Measurements from ENCODE around the gene ATXN10.

Gene ATXN10

DNA sequence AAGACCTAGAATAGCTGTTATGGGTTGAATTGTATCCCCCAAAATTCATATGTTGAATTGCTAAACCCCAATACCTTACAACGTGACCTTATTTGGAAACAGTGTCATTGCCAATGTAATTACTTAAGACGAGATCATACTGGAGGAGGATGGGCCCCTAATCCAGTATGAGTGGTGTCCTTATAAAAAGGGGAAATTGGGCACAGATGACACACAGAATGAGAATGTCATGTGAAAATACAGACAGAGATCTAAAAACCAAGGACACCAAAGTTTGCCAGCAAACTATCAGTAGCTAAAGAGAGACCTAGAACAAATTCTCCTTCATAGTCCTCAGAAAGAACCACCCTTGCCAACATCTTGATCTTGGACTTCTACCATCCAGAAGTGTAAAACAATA lies 127.7 kb downstream of the ATXN10 start:
- DNase-seq = no peak
- in situ Hi-C loops (cut with MboI; ENCODE audit: low pct_unique_long_range_greater_than_20kb, low sequenced_read_pairs) = no loop called here

DNA sequence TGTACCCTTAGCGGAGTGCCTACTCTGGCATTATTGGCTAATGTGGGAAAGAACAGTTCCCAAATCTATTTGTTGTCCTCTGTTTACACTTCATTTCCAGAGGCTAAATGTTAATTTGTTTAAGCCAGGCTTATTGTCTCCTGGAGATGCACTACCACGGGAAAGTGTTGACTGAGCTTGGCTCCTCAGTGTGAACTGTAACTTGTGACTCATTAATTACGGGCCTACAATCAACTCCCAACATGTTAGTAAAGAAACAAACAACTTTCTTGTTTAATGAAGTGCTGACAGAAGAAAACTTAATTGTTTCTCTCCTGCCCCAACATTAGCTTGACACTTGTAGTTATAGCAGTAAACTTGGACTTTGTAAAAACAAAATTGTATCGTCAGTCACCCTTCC lies 130.4 kb downstream of the ATXN10 start:
- in situ Hi-C loops (cut with MboI; ENCODE audit: low pct_unique_long_range_greater_than_20kb, low sequenced_read_pairs) = no loop called here
- no peak for DNase-seq

DNA sequence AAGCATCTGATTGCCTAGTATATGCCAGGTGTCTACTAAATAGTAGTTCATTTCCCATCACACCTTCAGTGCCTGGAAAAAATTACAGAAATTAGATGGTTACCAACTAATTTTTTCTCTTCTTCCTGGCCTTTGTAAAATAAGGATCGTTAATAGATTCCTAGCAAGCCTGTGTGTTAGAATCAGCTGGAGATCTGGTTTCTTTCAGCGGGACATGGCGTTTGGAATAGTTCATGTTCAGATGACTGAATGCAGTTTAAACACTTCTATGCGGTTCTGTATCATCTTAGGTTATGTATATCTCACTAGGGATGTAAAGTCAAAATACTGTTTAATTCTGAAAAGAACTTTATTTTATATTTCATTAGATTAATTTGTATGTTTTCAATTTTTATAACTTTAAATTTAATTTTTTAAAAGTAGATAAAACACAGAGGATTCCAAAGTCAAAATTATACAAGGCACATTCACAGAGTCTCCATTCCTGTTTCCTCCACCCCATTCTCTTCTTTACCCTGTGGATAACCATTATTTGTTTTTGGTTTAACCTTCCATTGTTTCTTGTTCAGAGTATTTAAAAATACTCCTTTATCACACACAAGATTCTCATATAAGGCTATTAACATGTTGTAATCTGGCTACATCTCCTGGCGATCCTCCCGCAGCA lies 132.8 kb downstream of the ATXN10 start:
- in situ Hi-C loops (cut with MboI; ENCODE audit: low pct_unique_long_range_greater_than_20kb, low sequenced_read_pairs) = no loop called here

DNA sequence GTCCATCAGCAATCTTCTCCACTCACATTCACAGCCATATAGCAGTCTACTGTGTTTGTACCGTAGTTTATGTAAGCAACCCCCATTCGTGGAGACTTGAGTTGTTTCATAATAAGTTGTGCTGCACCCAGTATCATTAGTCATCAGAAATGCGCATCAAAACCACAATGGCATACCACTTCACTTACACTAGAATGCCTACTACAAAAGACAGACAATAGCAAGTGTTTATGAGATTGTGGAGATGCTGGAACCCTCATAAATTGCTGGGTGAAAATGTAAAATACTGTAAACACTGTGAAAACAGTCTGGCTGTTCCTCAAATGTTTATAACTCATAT lies 133.3 kb downstream of the ATXN10 start:
- no peak for DNase-seq
- in situ Hi-C loops (cut with MboI; ENCODE audit: low pct_unique_long_range_greater_than_20kb, low sequenced_read_pairs) = no loop called here

More for the DNA sequence above, 132.8 kb downstream of the ATXN10 start:
- no peak for DNase-seq

DNA sequence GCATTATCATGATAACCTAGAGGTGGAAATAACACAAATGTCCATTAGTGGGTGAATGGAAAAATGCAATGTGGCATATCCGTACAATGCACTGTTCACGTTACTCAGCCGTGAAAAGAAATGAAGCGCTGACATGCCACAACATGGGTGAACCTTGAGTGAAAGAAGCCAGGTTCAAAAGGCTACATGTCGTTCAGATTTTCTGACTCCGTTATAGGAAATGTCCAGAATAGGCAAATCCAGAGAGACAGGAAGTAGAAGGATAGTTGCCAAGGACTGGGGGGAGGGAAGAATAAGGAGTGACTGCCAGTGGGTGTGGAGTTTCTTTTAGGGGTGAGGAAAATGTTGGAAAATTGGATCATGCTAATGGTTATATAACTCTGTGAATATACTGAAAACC lies 133.8 kb downstream of the ATXN10 start:
- no peak for DNase-seq
- in situ Hi-C loops (cut with MboI; ENCODE audit: low pct_unique_long_range_greater_than_20kb, low sequenced_read_pairs) = no loop called here

DNA sequence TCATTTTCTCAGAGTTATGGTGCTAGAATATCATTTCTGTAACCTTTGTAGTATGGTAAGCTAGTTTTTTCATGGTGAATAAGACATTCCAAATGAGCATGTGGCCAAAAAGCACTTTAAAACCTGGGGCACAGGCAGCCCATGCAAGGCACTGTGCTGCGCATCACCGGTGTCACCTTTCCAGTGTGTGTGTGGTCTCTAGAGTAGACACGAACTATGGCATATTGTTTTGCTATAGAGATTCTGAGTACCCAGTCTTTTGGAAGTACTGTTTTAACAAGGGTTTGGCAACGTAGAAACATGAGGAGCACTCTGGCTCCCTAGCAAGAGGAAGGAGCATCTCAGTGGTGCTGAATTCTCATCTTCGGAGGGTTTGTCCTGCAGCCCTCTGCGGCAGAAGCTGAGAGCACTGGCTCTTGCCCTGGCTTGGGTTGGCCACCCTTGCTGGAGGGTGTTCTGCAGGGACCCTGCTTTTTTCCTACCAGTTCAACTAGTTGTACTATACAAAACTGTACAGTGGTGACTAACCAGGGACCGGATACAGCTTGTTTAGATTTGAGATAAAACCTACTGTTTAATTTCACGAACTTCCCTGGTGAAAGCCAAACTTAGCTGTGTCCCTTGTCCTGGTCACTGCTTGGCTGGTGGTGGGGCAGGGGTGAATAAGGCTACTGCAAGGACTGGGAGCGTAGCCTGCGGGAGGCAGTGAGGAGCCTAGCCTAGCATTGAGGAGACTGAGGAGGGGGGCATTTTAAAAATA lies 135.7 kb downstream of the ATXN10 start:
- in situ Hi-C loops (cut with MboI; ENCODE audit: low pct_unique_long_range_greater_than_20kb, low sequenced_read_pairs) = no loop called here
- no peak for DNase-seq

DNA sequence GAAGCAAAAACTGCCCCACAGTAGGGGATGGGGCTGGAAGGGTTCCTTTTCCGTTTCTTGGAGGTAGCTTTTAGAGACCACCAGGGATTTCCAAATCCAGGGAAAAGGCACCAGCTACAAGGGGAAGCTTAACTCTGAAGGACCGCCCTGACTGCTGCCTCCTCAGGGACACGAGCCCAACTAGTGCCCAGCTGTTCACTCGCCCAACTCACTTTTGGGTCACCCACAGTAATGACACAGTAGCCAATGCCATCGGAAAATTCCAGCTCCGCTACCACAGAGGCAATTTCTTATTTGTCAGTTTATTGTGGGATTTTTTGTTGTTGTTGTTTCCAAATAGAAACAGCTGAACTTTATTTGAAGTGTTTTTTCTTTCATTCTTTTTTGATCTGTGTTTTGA lies 141.3 kb downstream of the ATXN10 start:
- in situ Hi-C loops (cut with MboI; ENCODE audit: low pct_unique_long_range_greater_than_20kb, low sequenced_read_pairs) = no loop called here

DNA sequence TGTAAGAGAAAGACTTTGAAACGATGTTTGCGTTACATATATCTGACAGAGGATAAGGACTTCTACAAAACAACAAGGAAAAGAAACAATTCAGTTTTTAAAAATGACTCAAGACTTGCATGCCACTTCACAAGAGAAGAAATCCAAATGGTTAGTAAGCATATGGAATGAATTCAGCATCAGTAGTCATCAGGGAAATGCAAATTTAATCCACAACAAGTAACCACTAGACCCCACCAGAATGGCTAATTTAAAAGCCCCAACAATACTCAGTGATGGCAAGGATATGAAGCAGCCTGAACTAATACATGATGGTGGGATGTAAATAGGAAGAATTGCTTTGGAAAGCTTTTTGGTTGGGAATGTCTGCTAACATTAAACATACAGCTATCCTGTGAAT lies 142.6 kb downstream of the ATXN10 start:
- in situ Hi-C loops (cut with MboI; ENCODE audit: low pct_unique_long_range_greater_than_20kb, low sequenced_read_pairs) = no loop called here
- DNase-seq = no peak

More for the DNA sequence above, 141.3 kb downstream of the ATXN10 start:
- DNase-seq = no peak

DNA sequence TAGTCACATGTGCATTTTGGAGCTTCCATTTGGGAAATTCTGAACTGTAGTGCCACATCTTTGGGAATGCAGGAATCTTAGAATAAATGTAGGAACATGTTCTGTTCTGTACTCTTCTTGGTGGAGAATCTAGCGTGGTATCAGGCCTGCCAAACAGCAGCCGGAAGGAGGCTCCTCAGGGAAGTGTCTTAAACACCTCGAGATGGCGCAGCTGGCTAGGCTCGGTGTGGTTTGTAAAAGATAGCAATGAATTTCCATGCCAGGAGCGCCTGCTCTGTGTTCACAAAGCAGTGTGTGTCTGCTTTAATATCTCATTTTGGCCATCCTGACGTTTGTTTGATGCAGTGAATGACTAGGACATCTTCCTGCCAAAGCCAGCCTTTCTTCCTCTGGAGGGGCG lies 145.1 kb downstream of the ATXN10 start:
- no peak for DNase-seq
- in situ Hi-C loops (cut with MboI; ENCODE audit: low pct_unique_long_range_greater_than_20kb, low sequenced_read_pairs) = no loop called here

DNA sequence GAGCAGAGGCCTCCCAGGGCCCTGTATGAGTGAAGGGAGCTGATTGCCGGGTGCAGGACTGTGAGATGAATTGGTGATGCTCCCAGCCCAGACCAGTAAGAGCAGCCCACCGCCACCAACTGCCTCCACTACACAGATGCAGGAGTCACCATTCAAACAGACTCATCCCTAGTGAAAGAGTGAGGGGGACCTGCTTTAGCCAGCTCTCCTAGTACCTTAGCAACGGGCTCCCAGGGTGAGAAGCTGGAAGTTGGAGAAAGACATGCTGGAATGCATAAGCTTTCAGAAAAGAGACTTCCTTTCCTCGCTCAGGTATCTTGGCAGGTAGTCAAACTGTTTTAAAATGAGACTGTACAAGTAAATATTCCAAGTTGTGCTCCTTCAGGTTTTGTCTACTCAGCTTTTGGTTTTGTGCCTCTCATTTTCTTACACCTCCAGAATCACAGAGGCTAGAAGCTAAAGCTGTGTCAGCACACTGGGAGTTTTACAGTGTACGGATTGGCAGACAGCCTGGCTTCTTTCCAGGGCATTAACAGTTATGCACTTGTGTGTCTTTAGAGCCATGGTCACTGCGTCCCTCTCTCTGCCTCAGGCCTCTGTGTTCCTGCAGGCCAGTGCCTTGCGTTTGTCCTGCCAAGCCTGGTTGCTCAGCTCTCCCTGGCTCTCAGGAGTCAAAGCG lies 146.2 kb downstream of the ATXN10 start:
- DNase-seq = no peak
- in situ Hi-C loops (cut with MboI; ENCODE audit: low pct_unique_long_range_greater_than_20kb, low sequenced_read_pairs) = no loop called here

DNA sequence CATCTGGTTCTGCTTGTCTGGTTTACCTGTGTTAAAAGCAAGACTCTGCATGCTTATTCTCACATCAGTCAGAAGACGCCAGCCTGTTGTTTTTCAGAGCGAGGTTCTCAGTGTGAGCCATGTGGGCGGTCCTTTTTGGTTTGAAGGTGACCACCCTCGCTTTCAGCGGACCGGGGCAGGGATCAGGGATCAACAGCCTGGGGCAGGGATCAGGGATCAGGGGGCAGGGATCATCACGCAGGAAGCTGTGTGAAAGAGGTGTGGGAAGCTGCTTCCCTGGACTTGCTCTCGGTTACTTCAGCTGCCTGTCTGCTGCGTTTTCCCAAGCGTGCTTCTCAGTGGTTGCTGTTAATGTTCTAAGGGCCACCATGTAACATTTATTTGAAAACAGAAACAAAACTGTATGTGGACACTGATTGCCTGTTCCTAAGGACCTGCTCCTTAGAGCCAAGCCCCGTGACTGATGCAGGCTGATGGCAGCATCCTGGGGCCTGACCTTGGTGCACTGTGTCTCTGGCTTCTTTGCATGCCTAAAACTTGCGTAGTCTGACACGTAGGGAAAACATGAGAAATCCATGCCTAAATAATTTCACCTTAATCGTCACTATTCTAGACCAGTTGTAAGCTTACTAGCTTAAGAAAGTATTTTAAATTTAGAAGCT lies 146.9 kb downstream of the ATXN10 start:
- DNase-seq = no peak
- in situ Hi-C loops (cut with MboI; ENCODE audit: low pct_unique_long_range_greater_than_20kb, low sequenced_read_pairs) = no loop called here

DNA sequence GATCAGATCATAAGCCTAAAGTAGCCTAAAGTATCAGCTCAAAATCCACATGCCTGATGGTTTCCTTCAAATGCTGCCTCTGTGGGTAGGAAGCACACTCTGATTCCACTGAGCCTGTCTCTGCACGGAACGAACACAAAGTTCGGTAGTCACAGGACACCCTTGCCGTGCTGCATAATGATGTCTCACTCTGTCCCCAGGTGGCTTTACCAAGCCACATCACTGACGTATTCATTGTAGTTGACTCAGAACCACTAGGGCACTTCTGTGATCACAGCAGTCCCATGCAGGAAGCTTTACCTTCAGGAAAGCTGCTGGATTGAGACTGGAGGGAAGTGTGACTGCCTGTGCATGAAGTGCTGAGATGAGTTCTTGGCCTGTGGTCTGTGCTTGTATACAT lies 147.7 kb downstream of the ATXN10 start:
- in situ Hi-C loops (cut with MboI; ENCODE audit: low pct_unique_long_range_greater_than_20kb, low sequenced_read_pairs) = no loop called here
- no peak for DNase-seq

DNA sequence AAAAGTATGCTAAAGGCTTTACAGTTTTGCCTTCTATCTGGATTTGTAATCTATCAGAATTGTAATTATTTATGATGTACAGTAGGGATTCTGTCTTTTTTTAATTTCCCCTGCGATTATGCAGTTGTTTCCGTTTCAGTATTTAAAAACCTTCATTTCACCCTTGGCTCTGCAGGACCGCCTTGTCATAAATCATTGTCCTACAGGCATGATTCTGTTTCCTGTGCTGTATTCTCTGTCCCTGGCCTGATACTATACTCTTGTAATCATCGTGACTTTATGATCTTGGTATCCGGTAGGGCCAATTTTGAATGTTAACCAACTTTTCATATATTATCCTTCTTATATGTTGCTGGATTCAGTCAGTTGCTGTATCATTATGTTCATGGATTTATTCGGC lies 151.7 kb downstream of the ATXN10 start:
- in situ Hi-C loops (cut with MboI; ENCODE audit: low pct_unique_long_range_greater_than_20kb, low sequenced_read_pairs) = no loop called here

DNA sequence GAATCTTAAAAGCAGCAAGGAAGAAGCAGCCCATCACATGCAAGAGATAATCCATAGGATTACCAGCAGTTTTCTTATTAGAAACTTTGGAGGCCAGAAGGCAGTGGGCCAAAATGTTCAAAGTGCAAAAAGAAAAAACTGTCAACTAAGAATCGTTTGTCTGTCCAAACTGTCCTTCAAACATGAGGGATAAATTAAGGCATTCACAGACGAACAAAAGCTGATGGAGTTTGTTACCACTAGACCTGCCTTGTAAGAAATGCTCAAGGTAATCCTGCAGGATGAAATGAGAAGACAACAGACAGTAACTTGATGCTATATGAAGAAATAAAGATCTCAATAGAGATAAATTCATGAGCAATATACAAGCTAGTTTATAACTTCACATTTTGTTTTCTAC lies 154.9 kb downstream of the ATXN10 start:
- no peak for DNase-seq
- in situ Hi-C loops (cut with MboI; ENCODE audit: low pct_unique_long_range_greater_than_20kb, low sequenced_read_pairs) = no loop called here

More for the DNA sequence above, 151.7 kb downstream of the ATXN10 start:
- no peak for DNase-seq

DNA sequence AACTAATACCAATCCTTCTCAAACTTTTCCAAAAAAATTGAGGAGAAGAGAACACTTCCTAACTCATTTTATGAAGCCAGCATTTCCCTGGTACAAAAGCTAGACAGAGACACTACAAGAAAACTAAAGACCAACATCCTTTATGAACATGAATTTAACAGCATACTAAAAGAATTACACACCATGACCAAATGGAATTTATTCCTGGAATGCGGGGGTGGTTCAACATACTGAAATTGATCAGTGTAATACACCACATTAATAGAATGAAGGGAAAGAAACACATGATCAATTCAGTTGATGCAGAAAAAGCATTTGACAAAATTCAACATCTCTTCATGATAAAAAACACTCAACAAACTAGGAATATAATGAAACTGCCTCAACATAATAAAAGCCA lies 157.2 kb downstream of the ATXN10 start:
- in situ Hi-C loops (cut with MboI; ENCODE audit: low pct_unique_long_range_greater_than_20kb, low sequenced_read_pairs) = no loop called here
- no peak for DNase-seq

DNA sequence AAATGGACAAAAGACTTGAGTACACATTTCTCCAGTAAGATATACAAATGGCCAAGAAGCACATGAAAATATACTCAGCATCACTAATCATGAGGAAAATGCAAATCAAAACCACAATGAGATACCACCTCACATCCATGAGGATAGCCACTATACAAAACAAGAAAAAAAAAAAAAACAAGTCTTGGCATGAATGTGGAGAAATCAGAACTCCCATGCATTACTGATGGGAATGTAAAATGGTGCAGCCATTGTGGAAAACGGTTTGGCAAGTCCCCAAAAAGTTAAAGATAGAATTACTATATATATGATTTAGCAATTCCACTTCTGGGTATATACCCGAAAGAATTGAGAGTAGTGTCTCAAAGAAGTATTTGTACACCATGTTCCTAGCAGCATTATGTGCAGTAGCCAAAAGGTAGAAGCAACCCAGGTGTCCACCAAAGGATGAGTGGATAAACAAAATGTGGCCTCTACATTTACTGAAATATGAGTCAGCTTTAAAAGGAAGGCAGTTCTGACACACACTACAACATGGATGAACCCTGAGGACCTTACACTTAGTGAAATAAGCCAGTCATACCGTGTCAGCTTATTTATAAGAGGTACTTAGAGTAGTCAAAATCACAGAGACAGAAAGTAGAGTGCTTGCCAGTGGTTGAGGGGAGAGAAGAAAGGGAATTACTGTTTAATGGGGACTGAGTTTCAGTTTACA lies 159.1 kb downstream of the ATXN10 start:
- in situ Hi-C loops (cut with MboI; ENCODE audit: low pct_unique_long_range_greater_than_20kb, low sequenced_read_pairs) = no loop called here
- DNase-seq = no peak

DNA sequence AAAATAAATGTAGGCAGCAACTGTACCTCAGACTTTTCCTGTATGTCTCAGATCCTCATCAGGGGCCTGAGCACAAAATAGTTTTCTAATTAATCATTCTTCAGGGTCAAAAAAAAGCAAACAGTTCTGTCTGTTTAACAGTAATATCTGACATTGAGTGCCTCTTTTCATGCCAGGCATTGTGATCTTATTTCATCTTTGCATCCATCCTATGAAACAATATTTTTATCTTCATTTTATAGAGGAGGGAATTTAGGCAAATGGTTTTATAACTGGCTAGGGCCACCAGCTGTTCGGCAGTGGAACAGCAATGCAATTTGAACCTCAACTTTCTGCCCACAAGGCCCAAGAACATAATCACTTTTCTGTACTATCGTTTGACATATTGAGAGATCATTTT lies 159.8 kb downstream of the ATXN10 start:
- in situ Hi-C loops (cut with MboI; ENCODE audit: low pct_unique_long_range_greater_than_20kb, low sequenced_read_pairs) = no loop called here
- peak; percentile 8 for DNase-seq

DNA sequence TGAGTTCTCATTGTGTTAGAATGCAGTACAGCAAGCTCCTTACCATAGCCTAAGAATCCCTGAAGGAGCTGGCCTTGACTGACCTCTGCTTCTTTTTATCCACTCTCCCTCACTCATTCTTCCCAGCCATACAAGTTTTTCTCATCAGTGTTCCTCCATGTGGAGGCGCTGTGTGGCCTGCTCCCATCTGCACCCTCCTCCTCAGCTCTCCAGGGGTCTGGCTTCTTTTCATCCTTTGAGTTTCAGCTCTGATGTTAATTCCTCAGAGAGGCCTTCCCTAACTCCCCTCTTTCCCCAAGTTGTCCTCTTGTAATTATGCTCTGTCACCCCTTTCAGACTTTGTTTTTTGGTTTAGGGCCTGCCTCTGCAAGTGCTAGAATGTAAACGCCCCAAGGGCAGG lies 160.5 kb downstream of the ATXN10 start:
- DNase-seq = no peak
- in situ Hi-C loops (cut with MboI; ENCODE audit: low pct_unique_long_range_greater_than_20kb, low sequenced_read_pairs) = no loop called here

DNA sequence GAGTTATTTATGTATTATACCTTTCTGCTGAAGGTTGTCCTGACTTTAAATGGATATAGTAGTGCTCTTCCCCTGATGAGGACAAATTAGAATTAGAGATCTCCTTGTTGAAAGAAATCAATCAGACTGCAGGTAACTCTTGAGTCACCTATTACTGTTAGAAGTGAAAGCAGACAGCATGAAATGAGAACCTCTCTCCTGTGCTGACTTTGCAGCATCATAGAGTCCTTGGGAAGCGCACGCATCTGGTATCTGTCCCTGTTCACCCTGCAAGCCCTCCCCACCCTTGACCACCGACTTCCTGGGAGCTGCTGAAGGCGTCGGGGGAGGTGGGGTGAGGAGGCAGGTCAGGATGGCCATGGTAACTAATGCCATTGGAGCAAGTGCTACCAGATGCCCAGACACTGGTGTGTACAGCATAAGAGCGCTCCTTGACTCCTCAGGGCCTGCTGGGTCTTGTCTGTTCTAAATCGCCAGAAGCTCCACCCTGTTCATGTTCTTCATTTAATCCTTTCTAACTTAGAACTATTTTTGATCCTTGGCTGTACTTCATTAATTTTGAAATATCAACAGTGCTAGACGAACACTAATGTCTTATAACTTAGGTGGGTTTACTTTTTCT lies 161.4 kb downstream of the ATXN10 start:
- DNase-seq = no peak
- in situ Hi-C loops (cut with MboI; ENCODE audit: low pct_unique_long_range_greater_than_20kb, low sequenced_read_pairs) = no loop called here
